ENCODE measurements around the gene TANC1. TPM values are rescaled to one million over a fixed set of nuclear protein-coding genes. Genes with fewer than 3 reads are reported as not detected.

Gene TANC1
- total RNA-seq, 1 donor from 2014 or later: 18.5 TPM

- Histone ChIP-seq H3K36me3 (ENCODE audit: control insufficient read depth, insufficient read depth, low read length) (no peaks in the 10 kb centered on the region), H3K4me3 (ENCODE audit: low read depth, low read length) (no peak overlapping the region), H3K27me3 (ENCODE audit: control insufficient read depth, insufficient read depth, low read length) (no peaks in the 10 kb centered on the region)
- DNase-seq (ENCODE audit: low read depth): no peak
- TF ChIP-seq, protein P1, sequence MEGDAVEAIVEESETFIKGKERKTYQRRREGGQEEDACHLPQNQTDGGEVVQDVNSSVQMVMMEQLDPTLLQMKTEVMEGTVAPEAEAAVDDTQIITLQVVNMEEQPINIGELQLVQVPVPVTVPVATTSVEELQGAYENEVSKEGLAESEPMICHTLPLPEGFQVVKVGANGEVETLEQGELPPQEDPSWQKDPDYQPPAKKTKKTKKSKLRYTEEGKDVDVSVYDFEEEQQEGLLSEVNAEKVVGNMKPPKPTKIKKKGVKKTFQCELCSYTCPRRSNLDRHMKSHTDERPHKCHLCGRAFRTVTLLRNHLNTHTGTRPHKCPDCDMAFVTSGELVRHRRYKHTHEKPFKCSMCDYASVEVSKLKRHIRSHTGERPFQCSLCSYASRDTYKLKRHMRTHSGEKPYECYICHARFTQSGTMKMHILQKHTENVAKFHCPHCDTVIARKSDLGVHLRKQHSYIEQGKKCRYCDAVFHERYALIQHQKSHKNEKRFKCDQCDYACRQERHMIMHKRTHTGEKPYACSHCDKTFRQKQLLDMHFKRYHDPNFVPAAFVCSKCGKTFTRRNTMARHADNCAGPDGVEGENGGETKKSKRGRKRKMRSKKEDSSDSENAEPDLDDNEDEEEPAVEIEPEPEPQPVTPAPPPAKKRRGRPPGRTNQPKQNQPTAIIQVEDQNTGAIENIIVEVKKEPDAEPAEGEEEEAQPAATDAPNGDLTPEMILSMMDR (IDR thresholded peaks at IDR 0.05; ENCODE audit: insufficient read depth, low read length, poor library complexity, severe bottlenecking): no peak
Observed at GRCh38 chr2:159063677-159064076, 95.2 kb downstream of the TANC1 start.

DNA sequence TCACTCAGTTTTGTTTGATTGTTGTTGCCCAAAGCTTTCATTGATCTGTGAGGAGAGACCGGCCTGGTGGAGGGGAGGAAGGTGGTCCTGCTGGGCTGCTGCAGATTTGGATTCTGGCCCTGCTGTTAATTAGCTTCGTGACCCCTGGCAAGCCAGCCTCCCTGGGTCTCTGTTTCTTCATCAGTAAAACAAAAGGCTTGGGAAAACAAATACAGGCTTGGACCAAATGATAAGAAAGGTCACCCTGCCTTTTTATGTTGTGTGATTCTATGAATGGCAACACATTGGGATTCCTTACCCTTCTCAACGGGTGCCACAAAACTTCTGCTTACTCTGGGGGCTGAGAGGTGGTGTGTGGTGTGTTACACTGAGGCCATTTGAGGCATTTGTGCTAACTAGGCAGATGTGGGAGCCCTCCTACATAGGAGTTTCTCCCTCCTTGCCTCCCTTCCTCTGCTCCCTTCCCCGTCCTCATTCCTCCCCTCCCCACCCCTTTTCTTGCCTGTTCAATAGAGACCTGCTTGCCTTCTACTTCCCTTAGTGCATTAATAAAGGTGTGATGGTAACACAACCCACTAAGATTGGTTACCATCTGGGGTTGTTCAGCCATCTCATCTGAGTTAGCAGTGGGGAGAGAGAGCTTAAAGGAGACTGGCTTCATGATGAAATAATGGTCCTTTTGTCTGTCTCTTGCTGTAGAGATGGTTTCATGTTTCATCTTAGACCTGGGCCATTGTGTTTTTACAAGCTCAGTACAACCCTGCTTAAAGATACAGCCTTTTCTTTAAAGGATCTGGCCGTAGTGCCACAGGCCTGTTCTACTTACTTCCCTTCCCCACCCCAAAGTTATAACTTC, 96.2 kb downstream of the TANC1 start:
- DNase-seq (ENCODE audit: low read depth): peak; percentile 32
- TF ChIP-seq, protein P1 (IDR thresholded peaks at IDR 0.05; ENCODE audit: insufficient read depth, low read length, poor library complexity, severe bottlenecking): no peak
- no peaks in the 10 kb centered on the region for H3K27me3 ChIP-seq (ENCODE audit: control insufficient read depth, insufficient read depth, low read length)
- H3K36me3 ChIP-seq (ENCODE audit: control insufficient read depth, insufficient read depth, low read length): no peaks in the 10 kb centered on the region
- H3K4me3 ChIP-seq (ENCODE audit: low read depth, low read length): no peak overlapping the region

- TF ChIP-seq, protein P1 (IDR thresholded peaks at IDR 0.05; ENCODE audit: insufficient read depth, low read length, poor library complexity, severe bottlenecking): no peak
- Histone ChIP-seq H3K4me3 (ENCODE audit: low read depth, low read length) (no peak overlapping the region), H3K36me3 (ENCODE audit: control insufficient read depth, insufficient read depth, low read length) (no peaks in the 10 kb centered on the region), H3K27me3 (ENCODE audit: control insufficient read depth, insufficient read depth, low read length) (no peaks in the 10 kb centered on the region)
- no peak for DNase-seq (ENCODE audit: low read depth)
Observed at GRCh38 chr2:159065313-159065712, 96.9 kb downstream of the TANC1 start.

- Histone ChIP-seq H3K4me3 (ENCODE audit: low read depth, low read length) (no peak overlapping the region), H3K27me3 (ENCODE audit: control insufficient read depth, insufficient read depth, low read length) (no peaks in the 10 kb centered on the region), H3K36me3 (ENCODE audit: control insufficient read depth, insufficient read depth, low read length) (no peaks in the 10 kb centered on the region)
- TF ChIP-seq, protein P1 (IDR thresholded peaks at IDR 0.05; ENCODE audit: insufficient read depth, low read length, poor library complexity, severe bottlenecking): no peak
- no peak for DNase-seq (ENCODE audit: low read depth)
Observed at GRCh38 chr2:159065891-159066290, 97.5 kb downstream of the TANC1 start.

DNA sequence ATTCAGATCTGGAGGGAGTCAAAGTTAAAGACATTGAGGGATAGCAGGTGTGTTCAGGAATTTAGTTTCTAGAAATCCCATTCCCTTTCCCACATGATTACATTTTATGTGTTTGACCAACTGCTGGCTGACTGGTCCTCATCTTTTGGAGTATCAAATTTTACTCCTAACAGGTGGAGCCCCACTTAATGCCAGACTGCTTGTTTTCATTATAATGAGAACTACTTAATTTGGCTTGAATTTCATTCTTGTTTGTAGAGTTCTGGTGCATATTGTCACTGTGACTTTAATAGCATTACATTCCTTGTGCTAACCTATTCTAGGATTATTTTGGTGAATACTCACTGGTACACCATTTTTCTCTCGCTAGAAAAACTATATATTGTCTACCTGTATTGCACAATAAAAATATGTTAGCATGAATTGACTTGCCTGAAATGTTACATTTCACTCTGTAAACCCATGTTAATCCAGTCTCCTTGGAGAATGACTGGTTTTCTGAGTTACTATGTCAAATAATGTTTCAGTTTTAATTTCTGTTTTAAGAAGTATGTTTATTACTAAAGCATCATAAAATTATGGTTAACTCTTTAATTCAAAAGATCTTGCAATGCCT, 98.2 kb downstream of the TANC1 start:
- TF ChIP-seq, protein P1 (IDR thresholded peaks at IDR 0.05; ENCODE audit: insufficient read depth, low read length, poor library complexity, severe bottlenecking): no peak

More for the DNA sequence above, 98.2 kb downstream of the TANC1 start:
- DNase-seq (ENCODE audit: low read depth): no peak
- Histone ChIP-seq H3K4me3 (ENCODE audit: low read depth, low read length) (no peak overlapping the region), H3K36me3 (ENCODE audit: control insufficient read depth, insufficient read depth, low read length) (no peaks in the 10 kb centered on the region), H3K27me3 (ENCODE audit: control insufficient read depth, insufficient read depth, low read length) (no peaks in the 10 kb centered on the region)
